Neural cell (in vitro differentiated cells): ENCODE data around the gene MYOT.

ENCODE experiments used
- EP300 ChIP-seq: fragments of 450-650 bp; conservative IDR thresholded peaks from 2 replicates; pipeline ENCODE4 v1.6.1; 2014; ENCODE audit warnings: antibody characterized with exemption, mild to moderate bottlenecking, moderate library complexity; ENCODE audit not compliant: poor library complexity, severe bottlenecking
- TAF1 ChIP-seq: IDR thresholded peaks from 2 replicates; pipeline ENCODE4 v1.6.1; 2012; ENCODE audit warnings: low read depth
- TF ChIP-seq, protein P1 (sequence below): IDR thresholded peaks from 2 replicates; pipeline ENCODE4 v1.6.1; 2012; ENCODE audit warnings: borderline replicate concordance
- TF ChIP-seq, protein P2 (sequence below): fragments of 450-650 bp; IDR thresholded peaks from 2 replicates; pipeline ENCODE4 v1.5.1; 2014; ENCODE audit warnings: antibody characterized with exemption, mild to moderate bottlenecking, moderate library complexity; ENCODE audit not compliant: poor library complexity, severe bottlenecking

DNA sequence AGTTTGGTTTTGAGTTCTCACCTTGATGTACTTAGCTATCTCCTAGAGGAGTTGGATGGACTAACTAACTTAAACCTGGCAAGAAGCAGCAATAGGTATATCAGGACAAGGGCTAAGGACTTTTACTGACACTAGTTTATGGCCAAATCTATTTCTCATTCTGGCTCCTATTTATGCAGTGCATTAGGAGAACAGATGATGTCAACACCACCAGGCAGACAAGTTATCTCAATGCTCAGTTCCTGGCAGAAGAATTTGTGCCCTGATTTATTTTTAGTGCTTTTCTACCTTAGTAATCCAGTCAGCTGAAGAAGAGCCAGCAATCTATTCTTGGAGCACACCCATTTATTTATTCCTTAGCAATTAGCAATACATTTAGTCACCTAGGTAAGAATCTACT lies 30.7 kb upstream of the MYOT start:
- TF ChIP-seq, protein P1, sequence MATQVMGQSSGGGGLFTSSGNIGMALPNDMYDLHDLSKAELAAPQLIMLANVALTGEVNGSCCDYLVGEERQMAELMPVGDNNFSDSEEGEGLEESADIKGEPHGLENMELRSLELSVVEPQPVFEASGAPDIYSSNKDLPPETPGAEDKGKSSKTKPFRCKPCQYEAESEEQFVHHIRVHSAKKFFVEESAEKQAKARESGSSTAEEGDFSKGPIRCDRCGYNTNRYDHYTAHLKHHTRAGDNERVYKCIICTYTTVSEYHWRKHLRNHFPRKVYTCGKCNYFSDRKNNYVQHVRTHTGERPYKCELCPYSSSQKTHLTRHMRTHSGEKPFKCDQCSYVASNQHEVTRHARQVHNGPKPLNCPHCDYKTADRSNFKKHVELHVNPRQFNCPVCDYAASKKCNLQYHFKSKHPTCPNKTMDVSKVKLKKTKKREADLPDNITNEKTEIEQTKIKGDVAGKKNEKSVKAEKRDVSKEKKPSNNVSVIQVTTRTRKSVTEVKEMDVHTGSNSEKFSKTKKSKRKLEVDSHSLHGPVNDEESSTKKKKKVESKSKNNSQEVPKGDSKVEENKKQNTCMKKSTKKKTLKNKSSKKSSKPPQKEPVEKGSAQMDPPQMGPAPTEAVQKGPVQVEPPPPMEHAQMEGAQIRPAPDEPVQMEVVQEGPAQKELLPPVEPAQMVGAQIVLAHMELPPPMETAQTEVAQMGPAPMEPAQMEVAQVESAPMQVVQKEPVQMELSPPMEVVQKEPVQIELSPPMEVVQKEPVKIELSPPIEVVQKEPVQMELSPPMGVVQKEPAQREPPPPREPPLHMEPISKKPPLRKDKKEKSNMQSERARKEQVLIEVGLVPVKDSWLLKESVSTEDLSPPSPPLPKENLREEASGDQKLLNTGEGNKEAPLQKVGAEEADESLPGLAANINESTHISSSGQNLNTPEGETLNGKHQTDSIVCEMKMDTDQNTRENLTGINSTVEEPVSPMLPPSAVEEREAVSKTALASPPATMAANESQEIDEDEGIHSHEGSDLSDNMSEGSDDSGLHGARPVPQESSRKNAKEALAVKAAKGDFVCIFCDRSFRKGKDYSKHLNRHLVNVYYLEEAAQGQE: no peak
- TF ChIP-seq, protein P2, sequence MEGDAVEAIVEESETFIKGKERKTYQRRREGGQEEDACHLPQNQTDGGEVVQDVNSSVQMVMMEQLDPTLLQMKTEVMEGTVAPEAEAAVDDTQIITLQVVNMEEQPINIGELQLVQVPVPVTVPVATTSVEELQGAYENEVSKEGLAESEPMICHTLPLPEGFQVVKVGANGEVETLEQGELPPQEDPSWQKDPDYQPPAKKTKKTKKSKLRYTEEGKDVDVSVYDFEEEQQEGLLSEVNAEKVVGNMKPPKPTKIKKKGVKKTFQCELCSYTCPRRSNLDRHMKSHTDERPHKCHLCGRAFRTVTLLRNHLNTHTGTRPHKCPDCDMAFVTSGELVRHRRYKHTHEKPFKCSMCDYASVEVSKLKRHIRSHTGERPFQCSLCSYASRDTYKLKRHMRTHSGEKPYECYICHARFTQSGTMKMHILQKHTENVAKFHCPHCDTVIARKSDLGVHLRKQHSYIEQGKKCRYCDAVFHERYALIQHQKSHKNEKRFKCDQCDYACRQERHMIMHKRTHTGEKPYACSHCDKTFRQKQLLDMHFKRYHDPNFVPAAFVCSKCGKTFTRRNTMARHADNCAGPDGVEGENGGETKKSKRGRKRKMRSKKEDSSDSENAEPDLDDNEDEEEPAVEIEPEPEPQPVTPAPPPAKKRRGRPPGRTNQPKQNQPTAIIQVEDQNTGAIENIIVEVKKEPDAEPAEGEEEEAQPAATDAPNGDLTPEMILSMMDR: no peak
- TF ChIP-seq EP300 (no peak), TAF1 (no peak)
